ENCODE results near the gene CPOX. TPM values are rescaled to one million over a fixed set of nuclear protein-coding genes. Genes with fewer than 3 reads are reported as not detected.

CPOX gene
- total RNA-seq, 4 donors from 2014 or later, result 7.6 to 21.4 (median 14.7) TPM

DNA sequence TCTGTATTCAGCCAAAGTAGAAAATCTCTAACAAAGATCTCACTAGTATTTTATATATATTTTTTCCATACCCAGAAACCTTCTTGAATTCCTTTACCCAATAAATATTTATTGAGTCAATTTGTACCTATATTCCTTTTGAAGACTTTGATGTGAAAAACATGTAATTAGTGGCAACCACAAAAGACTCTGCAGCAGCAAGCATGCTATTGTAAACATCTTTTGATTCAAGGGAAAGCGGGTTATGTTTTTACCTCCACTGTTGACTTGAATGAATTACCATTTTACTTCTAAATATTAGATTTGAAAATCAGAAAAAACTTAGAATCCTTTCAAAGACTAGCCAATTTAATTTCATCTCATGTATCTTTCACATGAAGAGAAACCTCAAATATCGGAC is 59.2 kb downstream of the CPOX start:
- H3K36me3 ChIP-seq, result no peaks in the 10 kb centered on the region
- no peak for TF ChIP-seq POLR2A (IDR thresholded peaks at IDR 0.05; ENCODE audit: low read depth)
- TF ChIP-seq EP300 (IDR thresholded peaks at IDR 0.05), result no peak
- TF ChIP-seq POLR2AphosphoS5 (IDR thresholded peaks at IDR 0.05), result no peak
- no peak overlapping the region for H3K4me3 ChIP-seq
- no peak overlapping the region for H3K27ac ChIP-seq (replicated peaks in 1 of 4)
- WGBS, result 93% methylated on average over 2 of the region's 2 CpGs
- intact Hi-C loops (cut with DNase I), result no loop called here
- H3K27me3 ChIP-seq, result no peaks in the 10 kb centered on the region
- DNase-seq (ENCODE audit: extremely low spot score), result no peak
- H3K4me1 ChIP-seq, result no peaks in the 10 kb centered on the region
- no peaks in the 10 kb centered on the region for H3K9me3 ChIP-seq

DNA sequence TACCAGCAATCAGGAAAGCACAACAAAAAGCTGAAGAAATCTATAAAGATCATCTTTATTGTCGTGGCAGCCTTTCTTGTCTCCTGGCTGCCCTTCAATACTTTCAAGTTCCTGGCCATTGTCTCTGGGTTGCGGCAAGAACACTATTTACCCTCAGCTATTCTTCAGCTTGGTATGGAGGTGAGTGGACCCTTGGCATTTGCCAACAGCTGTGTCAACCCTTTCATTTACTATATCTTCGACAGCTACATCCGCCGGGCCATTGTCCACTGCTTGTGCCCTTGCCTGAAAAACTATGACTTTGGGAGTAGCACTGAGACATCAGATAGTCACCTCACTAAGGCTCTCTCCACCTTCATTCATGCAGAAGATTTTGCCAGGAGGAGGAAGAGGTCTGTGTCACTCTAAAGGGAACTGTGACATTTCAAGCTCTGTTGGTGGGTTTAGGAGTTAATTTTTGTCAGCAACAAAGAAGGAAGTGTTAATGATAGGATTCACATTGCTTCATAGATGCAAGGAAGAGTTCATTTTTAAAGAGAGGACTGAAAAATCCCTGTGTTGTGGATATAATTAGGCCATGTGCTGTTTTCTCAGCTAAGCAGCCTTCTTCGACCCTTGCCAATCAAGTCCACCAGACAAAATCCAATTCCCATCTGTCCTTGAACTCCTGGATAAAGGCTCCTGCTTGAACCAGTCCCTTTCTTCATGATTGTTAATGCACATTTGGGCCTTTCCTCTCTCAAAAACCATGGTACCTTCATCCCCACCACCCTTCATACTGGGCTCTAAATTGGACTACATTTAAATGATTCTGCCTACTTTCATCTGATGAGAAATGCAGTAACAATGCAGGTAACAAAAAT is 60.5 kb downstream of the CPOX start:
- Histone ChIP-seq H3K4me1 (no peaks in the 10 kb centered on the region), H3K4me3 (no peak overlapping the region), H3K27ac (replicated peaks in 1 of 4) (no peak overlapping the region), H3K9me3 (no peaks in the 10 kb centered on the region), H3K27me3 (no peaks in the 10 kb centered on the region), H3K36me3 (no peaks in the 10 kb centered on the region)
- DNase-seq (ENCODE audit: extremely low spot score), result no peak
- TF ChIP-seq, protein P1, sequence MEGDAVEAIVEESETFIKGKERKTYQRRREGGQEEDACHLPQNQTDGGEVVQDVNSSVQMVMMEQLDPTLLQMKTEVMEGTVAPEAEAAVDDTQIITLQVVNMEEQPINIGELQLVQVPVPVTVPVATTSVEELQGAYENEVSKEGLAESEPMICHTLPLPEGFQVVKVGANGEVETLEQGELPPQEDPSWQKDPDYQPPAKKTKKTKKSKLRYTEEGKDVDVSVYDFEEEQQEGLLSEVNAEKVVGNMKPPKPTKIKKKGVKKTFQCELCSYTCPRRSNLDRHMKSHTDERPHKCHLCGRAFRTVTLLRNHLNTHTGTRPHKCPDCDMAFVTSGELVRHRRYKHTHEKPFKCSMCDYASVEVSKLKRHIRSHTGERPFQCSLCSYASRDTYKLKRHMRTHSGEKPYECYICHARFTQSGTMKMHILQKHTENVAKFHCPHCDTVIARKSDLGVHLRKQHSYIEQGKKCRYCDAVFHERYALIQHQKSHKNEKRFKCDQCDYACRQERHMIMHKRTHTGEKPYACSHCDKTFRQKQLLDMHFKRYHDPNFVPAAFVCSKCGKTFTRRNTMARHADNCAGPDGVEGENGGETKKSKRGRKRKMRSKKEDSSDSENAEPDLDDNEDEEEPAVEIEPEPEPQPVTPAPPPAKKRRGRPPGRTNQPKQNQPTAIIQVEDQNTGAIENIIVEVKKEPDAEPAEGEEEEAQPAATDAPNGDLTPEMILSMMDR (IDR thresholded peaks at IDR 0.05), result no peak
- TF ChIP-seq POLR2A (IDR thresholded peaks at IDR 0.05; ENCODE audit: low read depth) (no peak), POLR2AphosphoS5 (IDR thresholded peaks at IDR 0.05) (no peak), EP300 (IDR thresholded peaks at IDR 0.05) (no peak)
- intact Hi-C loops (cut with DNase I), result no loop called here
- 82% methylated on average over 6 of the region's 6 CpGs for WGBS

DNA sequence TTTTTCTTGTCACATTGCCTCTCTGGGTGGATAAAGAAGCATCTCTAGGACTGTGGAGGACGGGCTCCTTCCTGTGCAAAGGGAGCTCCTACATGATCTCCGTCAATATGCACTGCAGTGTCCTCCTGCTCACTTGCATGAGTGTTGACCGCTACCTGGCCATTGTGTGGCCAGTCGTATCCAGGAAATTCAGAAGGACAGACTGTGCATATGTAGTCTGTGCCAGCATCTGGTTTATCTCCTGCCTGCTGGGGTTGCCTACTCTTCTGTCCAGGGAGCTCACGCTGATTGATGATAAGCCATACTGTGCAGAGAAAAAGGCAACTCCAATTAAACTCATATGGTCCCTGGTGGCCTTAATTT is 61.2 kb downstream of the CPOX start:
- Histone ChIP-seq H3K36me3 (no peaks in the 10 kb centered on the region), H3K4me1 (no peaks in the 10 kb centered on the region), H3K27ac (replicated peaks in 1 of 4) (no peak overlapping the region), H3K9me3 (no peaks in the 10 kb centered on the region), H3K4me3 (no peak overlapping the region), H3K27me3 (no peaks in the 10 kb centered on the region)
- DNase-seq (ENCODE audit: extremely low spot score), result no peak
- 86% methylated on average over 5 of the region's 5 CpGs for WGBS
- intact Hi-C loops (cut with DNase I), result no loop called here
- TF ChIP-seq, protein P1 (IDR thresholded peaks at IDR 0.05), result no peak
- TF ChIP-seq POLR2AphosphoS5 (IDR thresholded peaks at IDR 0.05), result no peak
- no peak for TF ChIP-seq POLR2A (IDR thresholded peaks at IDR 0.05; ENCODE audit: low read depth)
- no peak for TF ChIP-seq EP300 (IDR thresholded peaks at IDR 0.05)

DNA sequence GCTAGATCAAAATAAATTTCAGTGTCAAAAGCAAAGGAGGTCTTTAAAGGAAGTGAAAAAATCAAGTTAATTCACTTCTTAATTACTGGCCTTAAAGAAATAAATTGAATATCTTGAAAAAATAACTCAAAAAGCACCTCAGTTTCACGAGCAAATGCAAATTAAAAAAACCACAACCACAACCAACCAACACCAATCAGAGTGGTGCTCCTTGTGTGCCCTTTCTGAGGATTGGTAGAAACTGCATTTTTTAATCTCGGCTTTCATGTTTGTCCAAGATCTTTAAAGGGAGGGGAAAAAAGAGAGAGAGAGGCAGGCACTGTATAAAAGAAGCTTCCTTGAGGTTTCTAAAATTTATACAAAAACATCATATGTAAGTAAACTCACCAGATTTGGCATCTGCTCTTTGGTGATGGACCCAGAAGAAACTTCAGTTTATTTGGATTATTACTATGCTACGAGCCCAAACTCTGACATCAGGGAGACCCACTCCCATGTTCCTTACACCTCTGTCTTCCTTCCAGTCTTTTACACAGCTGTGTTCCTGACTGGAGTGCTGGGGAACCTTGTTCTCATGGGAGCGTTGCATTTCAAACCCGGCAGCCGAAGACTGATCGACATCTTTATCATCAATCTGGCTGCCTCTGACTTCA is 61.7 kb downstream of the CPOX start, which contains the start of gene GPR15:
Gene GPR15, plus strand, starts transcription at position 357 of the 653 bp plus-strand sequence. Its CDS starts 56 bp downstream, at position 413.
- intact Hi-C loops (cut with DNase I), result no loop called here
- Histone ChIP-seq H3K27me3 (no peaks in the 10 kb centered on the region), H3K4me3 (no peak within 1 kb of the TSS), H3K4me1 (no peaks in the 10 kb centered on the region), H3K27ac (replicated peaks in 1 of 4) (no peak within 1 kb of the TSS), H3K36me3 (no peaks in the 10 kb centered on the region), H3K9me3 (no peaks in the 10 kb centered on the region)
- TF ChIP-seq POLR2A (IDR thresholded peaks at IDR 0.05; ENCODE audit: low read depth) (no peak), POLR2AphosphoS5 (IDR thresholded peaks at IDR 0.05) (no peak), EP300 (IDR thresholded peaks at IDR 0.05) (no peak)
- TF ChIP-seq, protein P1 (IDR thresholded peaks at IDR 0.05), result no peak
- 75% methylated on average over 7 of the region's 7 CpGs for whole genome bisulfite sequencing
- DNase-seq (ENCODE audit: extremely low spot score), result no peak

DNA sequence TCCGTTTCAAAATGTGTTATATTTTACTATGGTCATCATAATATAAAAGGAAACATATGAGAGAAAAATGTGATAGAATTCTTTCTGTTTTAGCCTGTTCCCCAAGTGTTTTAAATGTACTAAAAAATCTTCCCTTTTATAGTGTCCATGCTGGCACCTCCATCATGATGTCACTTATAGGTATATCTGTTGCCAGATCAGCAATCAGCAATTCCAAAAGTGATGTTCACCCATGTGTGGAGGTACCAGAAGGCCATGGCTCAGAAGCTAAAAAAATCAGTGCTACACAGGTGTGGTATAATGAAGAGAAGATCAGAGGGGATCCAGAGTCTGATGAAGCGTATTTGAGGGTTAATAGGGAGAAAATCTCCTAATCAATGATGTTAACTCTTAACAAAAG is 62.7 kb downstream of the CPOX start:
- Histone ChIP-seq H3K27ac (replicated peaks in 1 of 4) (no peak overlapping the region), H3K4me1 (no peaks in the 10 kb centered on the region), H3K4me3 (no peak overlapping the region), H3K36me3 (no peaks in the 10 kb centered on the region), H3K27me3 (no peaks in the 10 kb centered on the region), H3K9me3 (no peaks in the 10 kb centered on the region)
- intact Hi-C loops (cut with DNase I), result no loop called here
- TF ChIP-seq, protein P1 (IDR thresholded peaks at IDR 0.05), result no peak
- TF ChIP-seq POLR2A (IDR thresholded peaks at IDR 0.05; ENCODE audit: low read depth), result no peak
- no peak for TF ChIP-seq EP300 (IDR thresholded peaks at IDR 0.05)
- TF ChIP-seq POLR2AphosphoS5 (IDR thresholded peaks at IDR 0.05), result no peak
- 87% methylated on average over 2 of the region's 2 CpGs for WGBS
- no peak for DNase-seq (ENCODE audit: extremely low spot score)
